Endothelial cell of hepatic sinusoid (primary cell): ENCODE data around the gene AAK1.
"Not testable (repeated sequence)": the region's sequence is repeated elsewhere in the genome, so short reads cannot be mapped to it uniquely, and the experiment has no call there.

Experiments
- in situ Hi-C: cut with HindIII; loops from 2 replicates; pipeline ENCODE4 v1.10.0; 2017; ENCODE audit warnings: low sequenced_read_pairs

AAK1 gene

DNA sequence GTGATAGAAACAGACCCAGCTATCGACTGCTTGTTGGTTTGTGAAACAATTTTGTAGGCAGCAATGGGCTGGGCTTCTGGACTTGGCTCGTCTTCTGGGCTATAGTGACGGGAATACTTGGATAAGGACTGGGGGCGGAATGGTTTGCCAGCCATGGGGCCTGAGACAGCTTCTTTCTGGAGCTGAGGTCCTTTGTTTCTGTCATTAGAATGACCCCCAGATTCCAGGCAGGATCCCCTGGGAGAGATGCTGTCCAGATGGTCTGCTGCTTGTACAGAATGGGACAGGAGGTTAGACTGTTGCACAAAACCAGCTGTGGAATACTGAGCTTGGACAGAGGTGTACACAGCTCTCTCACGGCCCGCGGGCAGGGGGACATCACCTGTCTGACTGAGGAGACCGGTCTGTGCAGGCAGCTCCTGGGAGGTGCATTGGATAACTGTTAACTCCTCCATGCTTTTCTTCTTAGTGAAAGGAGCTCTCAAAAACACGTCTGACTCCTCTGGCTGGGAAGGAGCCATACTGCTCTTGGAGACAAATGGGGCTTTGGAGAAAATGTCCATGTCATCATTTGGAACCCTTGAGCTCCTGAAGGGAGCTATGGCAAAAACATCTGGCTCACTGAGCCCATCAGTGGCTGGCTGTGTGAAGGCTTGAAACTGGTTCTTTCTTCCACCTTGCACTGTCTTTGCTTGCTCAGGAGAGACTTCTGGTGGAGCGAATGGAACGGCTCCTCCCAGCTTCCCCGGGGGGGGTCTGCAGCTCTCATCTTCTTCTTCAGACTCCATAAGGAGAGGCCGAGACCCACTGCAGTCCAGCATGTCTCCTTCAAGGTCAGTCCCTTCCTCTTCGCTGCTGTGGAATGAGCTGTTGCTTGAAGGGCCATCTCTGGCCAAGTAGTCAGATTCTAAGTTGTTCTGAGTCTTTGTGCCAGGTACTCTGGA is 177.8 kb downstream of the AAK1 start:
- in situ Hi-C loops, result no loop called here

DNA sequence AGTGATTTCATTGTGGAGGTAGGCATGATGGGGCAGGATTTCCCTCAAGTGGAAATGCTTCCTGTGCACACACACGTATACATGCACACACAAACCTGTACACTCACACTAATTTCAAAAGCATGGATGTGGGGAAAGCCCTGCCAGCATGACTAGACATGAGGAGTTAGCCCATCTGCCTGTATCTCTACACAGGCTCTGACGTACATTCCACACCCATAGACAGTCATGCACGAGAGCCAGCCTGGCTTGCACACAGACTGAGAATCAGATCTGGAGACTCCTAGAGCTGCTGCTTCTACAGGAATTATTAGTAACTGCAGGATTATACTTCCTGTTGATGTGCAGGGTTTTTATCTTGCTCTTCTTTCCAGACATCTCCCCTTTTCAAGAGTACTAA is 179.0 kb downstream of the AAK1 start:
- in situ Hi-C loops, result no loop called here

DNA sequence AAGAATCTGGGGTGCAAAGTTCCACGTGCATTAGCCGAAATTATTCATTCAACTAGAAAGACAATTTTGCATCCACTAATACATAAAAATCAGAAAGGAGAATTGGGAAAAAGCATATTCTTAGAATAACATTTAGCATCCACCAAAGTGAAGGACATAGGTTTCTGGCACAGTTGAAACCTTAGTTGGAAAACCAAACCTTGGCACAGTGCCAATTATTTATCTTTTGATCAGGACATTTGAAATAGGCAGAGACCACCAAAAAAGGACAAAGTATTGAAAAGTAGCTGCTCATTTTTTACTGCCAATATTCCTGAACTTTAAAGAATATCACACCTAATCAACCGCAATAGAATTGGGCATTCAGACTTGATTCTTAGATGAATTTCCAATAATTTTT is 180.8 kb downstream of the AAK1 start:
- in situ Hi-C loops, result no loop called here

DNA sequence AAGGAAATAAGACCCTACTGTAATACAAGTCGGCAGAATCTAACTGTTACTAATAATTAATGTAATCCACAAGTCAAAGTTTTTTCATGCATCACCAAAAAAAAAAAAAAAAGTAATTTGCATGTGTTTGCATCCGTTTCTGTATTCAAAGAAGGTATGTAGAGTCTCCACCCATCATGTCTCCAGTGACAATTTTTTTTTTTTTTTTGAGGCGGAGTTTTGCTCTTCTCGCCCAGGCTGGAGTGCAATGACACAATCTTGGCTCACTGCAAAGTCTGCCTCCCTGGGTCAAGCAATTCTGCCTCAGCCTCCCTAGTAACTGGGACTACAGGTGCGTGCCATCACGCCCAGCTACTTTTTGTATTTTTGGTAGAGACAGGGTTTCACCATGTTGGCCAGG is 182.1 kb downstream of the AAK1 start:
- in situ Hi-C loops, result no loop called here

DNA sequence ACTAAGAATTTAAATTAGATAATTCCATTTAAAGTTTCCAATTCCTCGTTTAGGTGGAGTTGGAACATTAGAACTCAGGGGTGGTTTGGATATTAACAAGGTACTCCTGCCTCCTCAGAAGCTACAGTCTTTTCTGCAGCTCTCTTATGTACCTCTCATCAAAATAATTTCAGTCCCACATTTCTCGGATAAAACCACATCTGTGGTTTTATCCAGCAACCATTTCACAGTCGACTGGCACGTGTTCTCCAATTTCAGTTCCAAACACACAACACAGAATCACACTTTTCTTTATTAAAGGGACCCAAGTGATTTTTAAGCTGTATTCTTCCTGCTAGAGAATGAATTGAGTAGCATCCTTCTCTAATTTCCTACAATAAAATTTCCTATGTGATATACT is 183.6 kb downstream of the AAK1 start:
- in situ Hi-C loops, result no loop called here

DNA sequence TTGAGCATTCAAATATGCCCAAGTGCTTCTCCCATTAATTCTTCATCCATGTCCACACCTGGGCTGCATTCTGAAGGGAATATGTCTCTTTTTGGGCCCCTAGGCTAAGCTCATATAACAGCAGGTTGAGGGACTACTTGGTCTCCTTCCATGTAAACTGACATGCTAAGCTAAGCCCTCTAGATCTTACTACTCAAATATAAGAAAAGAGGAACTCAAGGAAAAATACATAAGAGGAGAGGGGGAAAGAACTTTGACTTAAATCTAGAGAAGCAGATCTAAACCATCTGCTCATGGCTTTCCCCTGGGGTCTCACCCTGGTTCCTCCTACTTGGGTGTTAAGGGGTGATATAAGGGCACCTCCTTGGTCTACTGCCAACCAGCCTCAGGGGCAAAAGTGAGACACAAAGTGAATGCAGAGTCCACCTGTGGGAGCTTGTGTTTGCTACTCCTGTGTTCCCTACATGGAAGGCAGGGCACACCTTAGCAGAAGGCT is 186.5 kb downstream of the AAK1 start:
- in situ Hi-C loops, result no loop called here

DNA sequence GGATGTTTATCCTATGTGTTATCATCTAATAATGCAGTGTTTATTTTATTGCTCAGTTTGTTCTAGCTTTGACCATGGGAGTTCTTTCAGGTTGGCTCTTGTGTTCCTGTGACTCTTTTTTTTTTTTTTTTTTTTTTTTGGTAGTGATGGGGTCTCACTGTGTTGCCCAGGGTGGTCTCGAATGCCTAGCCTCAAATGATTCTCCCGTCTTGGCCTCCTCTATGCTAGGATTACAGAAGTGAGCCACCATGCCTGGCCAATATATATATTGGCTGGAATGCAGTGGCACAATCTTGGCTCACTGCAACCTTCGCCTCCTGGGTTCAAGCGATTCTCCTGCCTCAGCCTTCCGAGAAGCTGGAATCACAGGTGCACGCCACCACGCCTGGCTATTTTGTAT is 187.4 kb downstream of the AAK1 start:
- in situ Hi-C loops, result no loop called here

DNA sequence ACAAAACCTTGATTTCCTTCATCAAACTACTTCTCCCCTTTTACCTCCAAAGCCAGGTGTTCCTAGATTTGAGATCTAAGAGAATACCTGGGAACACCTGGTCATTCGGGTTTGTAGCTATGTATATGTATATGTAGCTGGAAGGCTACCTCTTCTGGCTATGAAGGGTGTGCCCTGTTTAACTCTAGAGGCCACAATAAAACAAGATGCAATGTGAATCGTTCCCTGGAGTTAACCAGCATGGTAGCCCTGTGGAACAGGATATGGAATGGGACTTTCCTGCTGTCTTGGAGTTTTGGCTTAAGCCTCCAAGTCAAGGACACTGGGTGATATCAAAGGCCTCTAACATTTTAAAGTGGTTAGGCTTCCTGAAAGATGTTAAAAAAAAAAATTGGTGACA is 188.6 kb downstream of the AAK1 start:
- in situ Hi-C loops, result no loop called here

DNA sequence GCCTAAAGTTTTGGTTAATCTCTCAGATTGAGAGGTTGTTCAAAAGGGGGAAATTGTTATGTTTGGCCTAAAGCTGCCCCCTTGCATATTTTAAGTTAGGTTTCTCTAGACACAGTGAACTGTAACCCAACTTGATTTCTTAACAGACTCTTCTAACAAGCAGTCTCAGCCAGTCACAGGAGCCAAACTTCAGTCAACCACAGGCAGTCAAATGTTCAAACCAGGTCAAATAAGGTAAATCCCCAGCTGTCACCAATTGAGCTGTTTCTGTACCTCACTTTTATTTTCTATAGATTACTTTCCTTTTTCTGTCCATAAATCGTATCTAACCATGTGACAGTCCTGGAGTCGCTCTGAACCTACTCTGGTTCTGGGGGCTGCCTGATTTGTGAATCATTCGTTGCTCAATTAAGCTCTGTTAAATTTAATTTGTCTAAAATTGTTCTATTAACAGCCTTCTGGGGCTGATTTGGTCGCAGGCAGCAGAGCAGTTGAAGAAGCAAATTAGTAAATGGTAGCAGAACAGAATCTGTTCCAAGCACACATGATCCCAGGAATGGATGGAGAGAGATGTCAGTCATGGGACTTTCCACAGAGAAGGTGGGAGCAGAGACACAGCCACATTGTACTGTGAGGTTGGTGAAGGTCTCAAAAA is 189.9 kb downstream of the AAK1 start:
- in situ Hi-C loops, result no loop called here

DNA sequence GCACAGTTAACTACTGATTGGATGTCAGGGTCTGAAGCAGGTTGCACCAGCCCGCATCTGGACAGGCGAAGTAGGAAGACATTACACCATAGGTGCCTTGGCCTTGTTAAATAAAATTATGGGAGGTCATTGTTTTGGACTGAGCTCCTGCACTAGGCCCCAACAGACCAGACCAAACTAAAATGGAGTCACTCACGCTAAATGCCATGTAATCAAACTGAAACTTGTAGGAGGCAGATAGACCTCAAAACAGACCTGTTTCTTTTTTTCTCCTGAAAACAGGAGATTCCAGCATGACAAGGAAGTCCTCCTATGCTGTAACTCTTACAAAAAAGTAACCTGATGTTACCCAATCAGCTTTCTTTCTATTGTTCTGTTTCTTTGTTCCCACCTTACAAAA is 190.9 kb downstream of the AAK1 start:
- in situ Hi-C loops, result no loop called here

DNA sequence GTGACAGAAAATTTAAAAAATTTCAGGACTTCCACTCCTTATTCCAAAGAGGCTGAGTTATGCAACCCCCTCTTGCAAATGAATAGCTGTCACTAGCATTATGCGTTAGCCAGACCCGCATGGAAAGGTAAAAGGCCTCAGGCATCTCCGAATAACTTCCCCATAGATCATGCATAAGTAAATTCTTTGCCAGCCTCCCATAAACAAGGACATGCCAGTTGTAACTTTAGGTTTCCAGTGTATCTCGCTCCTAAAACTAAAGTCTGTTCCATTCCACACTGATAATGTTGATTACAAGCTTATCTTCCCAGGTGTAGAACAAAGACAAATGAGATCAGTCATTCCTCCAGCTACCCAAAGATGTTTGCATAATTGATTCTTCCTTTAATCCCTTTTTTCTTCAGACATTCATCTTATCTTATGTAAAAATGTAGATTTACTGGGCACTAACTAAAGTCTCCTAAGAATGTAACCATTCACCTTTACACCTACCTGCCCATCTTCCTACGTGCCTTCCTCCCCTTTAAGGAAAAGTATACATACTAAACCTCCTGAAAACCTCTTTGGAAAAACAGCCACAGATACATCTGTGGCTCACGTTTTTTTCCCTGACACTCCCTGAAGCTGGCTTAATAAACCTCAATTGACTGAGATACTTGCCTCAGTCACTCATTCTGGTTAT is 192.7 kb downstream of the AAK1 start:
- in situ Hi-C loops, result no loop called here

DNA sequence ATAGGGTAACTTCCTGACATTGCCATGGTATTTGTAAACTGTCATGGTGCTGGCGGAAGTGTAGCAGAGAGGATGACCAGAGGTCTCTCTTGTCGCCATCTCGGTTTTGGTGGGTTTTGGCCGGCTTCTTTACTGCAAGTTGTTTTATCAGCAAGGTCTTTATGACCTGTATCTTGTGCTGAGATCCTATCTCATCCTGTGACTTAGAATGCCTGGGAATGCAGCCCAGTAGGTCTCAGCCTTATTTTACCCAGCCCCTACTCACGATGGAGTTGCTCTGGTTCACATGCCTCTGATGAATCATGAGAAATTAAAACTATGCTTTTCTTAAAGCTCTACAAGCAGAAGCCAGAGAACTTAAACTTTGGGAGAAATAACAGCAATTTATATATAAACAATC is 193.6 kb downstream of the AAK1 start:
- in situ Hi-C loops, result no loop called here

DNA sequence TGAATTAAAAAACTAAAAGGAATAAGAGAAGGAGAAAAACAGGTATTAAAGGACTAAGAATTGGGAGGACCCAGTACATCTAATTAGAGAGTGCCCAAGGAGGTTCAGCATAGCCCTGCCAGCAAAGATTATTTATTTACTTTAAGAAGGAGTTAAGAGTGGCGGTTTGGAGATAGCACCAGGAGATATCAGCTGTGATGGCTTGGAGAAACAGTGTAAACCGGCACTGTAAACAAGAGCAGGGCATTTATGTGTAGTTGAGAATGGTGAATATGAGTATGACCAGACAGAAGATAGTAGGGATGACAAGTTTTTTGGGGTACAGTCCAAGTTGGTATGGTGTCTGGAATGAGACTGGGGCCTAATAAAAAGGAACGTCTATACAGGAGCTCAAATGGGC is 199.9 kb downstream of the AAK1 start:
- in situ Hi-C loops, result not testable (repeated sequence)

DNA sequence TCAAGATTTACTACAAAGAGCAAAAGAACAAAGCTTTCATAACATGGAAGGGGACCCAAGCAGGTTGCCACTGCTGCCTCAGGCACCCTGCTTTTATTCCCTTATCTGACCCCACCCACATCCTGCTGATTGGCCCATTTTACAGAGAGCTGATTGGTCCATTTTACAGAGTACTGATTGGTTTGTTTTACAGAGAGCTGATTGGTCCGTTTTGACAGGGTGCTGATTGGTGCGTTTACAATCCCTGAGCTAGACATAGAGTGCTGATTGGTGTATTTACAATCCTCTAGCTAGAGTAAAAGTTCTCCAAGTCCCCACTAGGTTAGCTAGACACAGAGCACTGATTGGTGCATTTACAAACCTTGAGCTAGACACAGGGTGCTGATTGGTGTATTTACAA is 204.0 kb downstream of the AAK1 start:
- in situ Hi-C loops, result loop anchor here (5.0 kb wide), 2 partner anchors 33 to 62 kb away; no protein-coding TSS in a partner anchor

DNA sequence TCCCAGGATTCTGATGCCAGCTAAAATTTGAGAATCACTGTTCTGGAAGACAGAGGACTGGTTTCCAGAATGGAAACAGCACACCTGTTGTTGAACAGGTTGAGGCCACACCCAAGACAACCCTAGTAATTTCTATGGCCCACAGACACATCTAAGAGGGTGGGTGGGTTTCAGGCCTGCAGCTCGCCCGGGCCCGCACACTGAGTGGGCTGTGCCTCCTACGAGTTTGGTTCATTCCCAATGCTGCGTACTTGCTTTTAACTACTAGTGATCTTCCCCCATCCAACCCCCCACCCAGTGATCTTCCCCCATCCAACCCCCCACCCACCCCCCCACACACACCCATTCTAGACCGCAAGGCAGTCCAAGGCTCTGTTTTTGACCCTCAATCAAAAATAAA is 205.0 kb downstream of the AAK1 start:
- in situ Hi-C loops, result loop anchor here (5.0 kb wide), 2 partner anchors 34 to 61 kb away; no protein-coding TSS in a partner anchor

DNA sequence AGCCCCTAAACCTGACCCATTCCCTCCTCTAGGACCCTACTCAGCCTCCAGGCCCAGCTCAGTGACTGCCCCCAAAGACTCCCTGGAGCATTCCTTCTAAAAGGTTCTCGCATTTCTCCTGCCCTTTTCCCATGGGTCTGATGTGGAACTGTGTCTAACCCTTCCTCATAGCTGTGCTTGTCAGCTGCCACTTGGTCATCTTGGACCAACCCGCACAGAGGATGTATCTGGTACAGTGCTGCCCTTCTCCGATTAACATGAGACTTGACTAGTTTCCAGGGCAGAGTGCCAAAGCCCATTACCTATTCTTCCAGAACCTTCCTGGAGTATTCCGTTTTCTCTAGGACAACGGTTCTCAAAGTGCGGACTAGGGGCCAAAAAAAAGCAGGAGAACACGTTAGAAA is 205.8 kb downstream of the AAK1 start:
- in situ Hi-C loops, result loop anchor here (5.0 kb wide), 2 partner anchors 35 to 60 kb away; no protein-coding TSS in a partner anchor

DNA sequence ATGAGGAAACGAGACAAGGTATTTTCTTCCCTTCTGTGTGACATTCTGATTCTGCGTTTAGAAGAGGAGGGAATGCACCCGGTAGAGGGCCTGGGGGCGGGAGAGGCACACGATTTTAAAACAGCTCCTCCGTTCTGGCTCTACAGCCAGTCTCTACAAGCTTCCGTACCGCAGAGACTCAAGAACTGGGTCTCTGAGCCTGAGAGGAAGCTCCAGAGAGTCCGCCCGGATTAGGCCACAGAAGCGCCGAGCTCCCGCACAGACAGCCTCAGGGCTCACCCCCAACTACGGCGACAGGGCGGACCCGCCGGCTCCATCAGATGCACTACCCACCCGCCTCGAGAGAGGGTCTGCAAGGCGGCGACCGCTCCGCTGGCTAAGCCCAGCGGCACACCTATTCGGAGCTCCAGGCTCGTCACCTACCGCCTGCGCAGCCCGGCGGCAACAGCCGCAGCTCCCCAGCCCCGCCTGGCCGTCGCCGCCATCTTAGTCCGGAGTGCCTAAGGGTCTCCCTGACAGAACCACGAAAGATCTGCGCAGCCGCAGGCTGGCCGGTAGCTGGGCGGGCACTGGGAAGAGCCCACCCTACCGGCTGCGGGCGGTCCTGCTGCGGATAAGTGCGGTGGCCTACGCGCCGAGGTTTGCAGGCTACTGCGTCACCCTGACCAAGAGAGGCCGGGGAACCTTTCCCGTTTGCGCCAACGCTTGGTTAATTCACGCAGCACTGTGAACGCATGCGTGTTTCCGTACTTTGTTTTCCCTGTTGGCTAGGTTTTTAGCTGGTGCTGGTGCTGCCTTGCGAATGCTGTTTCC is 206.4 kb downstream of the AAK1 start, which contains the start of gene NFU1:
Gene NFU1 (minus strand): TSS at position 498 of the 813 bp plus-strand sequence. CDS start 13 bp downstream, at position 485.
- in situ Hi-C loops, result loop anchor here (5.0 kb wide), 2 partner anchors 35 to 60 kb away; no protein-coding TSS in a partner anchor

DNA sequence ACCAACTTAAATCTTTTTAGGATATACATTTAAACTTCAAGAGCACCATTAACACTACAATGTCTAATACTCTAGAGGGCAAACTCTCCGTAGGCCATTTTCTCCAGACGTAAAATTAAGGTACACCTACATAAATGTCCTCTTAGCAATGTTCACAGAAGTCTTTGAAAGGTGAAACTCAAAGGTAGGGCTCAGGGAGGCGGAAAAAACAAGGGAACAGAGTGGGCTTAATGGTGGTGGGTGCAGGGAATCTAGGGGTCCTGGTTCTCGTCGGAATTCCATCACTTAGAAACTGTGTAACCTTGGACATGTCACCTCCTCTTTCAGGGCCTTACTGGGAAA is 207.0 kb downstream of the AAK1 start:
- in situ Hi-C loops, result loop anchor here (5.0 kb wide), 2 partner anchors 36 to 59 kb away; no protein-coding TSS in a partner anchor

DNA sequence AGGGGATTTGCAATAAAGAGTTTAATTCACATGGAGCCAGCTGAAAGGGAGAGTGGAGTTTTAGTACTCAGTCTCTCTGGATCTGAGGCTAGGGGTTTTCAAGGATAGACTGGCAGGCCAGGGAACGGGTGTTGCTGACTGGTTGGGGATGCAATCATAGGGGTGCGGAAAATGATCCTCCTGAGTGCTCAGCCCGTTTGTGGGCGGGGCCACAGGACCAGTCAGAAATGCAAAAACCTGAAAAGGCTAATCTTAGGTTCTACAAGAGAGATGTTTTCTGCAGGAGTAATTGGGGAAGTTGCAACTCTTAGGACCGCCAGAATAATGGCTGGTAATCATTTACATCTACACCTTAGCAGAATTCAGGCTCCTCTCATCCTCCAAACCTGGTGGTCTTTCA is 208.8 kb downstream of the AAK1 start:
- in situ Hi-C loops, result loop anchor here (5.0 kb wide), 2 partner anchors 38 to 57 kb away; no protein-coding TSS in a partner anchor

DNA sequence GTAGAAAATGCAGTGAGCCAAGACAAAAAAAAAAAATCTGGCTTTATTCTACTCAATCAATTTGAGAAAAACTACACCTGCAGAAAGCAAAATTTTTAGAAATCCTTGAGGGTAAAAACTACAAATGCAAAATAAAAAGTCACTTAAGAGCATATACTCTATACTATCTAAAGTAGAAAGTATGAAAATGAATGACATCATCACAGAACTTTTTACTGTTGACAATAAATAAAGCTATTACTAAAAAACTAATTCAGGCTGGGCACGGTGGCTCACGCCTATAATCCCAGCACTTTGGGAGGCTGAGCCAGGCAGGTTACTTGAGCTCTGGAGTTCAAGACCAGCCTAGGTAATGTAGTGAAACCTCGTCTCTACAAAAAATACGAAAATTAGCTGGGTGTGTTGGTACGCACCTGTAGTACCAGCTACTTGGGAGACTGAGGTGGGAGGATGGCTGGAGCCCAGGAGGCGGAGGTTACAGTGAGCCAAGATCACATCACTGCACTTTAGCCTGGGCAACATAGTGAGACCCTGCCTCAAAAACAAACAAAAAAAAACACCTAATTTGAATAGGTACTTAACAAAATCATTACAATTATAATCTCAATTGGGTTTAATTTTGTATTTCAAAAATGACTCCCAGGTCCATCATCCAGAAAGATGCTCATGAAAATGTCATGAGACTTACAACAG is 213.9 kb downstream of the AAK1 start:
- in situ Hi-C loops, result no loop called here
